Mucosa of descending colon (tissue), 3 donors: ENCODE measurements around the gene TENM4. TPM values are rescaled to one million over a fixed set of nuclear protein-coding genes. Genes with fewer than 3 reads are reported as not detected.

Experiments
- ATAC-seq: fragments of 200-7000 bp; cut with Tn5 transposase; one replicate; pipeline ENCODE4 v1.9.1; 2020; ENCODE audit warnings: mild to moderate bottlenecking, moderate library complexity
- DNase-seq, 3 donors: peaks; one replicate each; pipeline ENCODE4 v3.0.0-alpha.2; 2020
- H3K36me3 ChIP-seq: fragments of 200-600 bp; one replicate; pipeline ENCODE4 v1.8.0; 2021; ENCODE audit warnings: low read depth, mild to moderate bottlenecking
- H3K4me1 ChIP-seq: fragments of 200-600 bp; one replicate; pipeline ENCODE4 v1.8.0; 2021; ENCODE audit warnings: low read depth, mild to moderate bottlenecking
- H3K4me3 ChIP-seq: fragments of 200-600 bp; one replicate; pipeline ENCODE4 v1.8.0; 2021; ENCODE audit warnings: mild to moderate bottlenecking
- H3K9me3 ChIP-seq: fragments of 200-600 bp; one replicate; pipeline ENCODE4 v1.8.0; 2021; ENCODE audit warnings: mild to moderate bottlenecking
- CTCF ChIP-seq: fragments of 200-600 bp; IDR thresholded peaks from one replicate; pipeline ENCODE4 v1.8.0; 2022; ENCODE audit warnings: antibody characterized with exemption, mild to moderate bottlenecking
- intact Hi-C, 2 donors: fragments of 100-400 bp; cut with DNase I in 1 of 2; cut with micrococcal nuclease in 1 of 2; formaldehyde crosslinking; loops; one replicate each; pipeline versions ENCODE4 v1.11.0 to v1.11.1; 2022; cut with DNase I, micrococcal nuclease
- total RNA-seq, 3 donors: library from RNA; stranded (reverse); fragmentation: NEBNext Ultra II Directional in 2 of 3; extraction: Animal tissue kit (Norgen Biotek cat#: 25700) in 2 of 3; gene quantifications; one replicate each; pipeline versions ENCODE4 v1.2.1 to v1.2.4, GENCODE V29; 2021 to 2023
- donor health status: DM: no; HTN: no; CAD: no; lungs with moderate emphysema.
- donor health status: DM: no; HTN: no; CAD: no.
- donor health status: DM: no; HTN: yes; CAD: no.

Gene TENM4
- total RNA-seq, 3 donors from 2014 or later, result 0.70 to 1.6 (median 1.2) TPM

GRCh38 chr11:78943841-78944240 lies 497.0 kb downstream of the TENM4 start:
- Histone ChIP-seq H3K36me3 (no peaks in the 10 kb centered on the region), H3K9me3 (no peaks in the 10 kb centered on the region), H3K4me1 (no peaks in the 10 kb centered on the region), H3K4me3 (no peak overlapping the region)
- DNase-seq (no peak), ATAC-seq (no peak)
- TF ChIP-seq CTCF, result no peak
- intact Hi-C loops, result no loop called here

DNA sequence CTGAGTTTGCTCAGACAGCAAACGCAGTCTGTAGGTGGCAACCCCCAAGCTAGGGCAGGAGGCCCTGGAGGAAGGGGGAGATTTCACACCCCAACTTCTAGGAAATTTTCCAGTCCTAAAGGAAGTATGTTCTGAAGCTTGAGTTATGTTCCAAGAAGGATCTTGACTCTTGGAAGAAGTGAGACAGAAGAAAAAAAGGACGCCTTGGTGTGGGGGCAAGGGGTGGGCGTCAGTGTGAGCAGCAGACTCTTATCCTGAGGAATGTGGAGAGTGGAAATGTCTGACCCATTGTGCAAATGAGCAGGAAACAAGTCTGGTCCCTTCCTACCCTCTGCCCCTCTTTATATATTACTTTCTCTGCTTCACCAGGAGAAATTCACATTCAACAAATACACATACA lies 497.7 kb downstream of the TENM4 start:
- no peak for TF ChIP-seq CTCF
- intact Hi-C loops, result no loop called here
- no peaks in the 10 kb centered on the region for H3K36me3 ChIP-seq

DNA sequence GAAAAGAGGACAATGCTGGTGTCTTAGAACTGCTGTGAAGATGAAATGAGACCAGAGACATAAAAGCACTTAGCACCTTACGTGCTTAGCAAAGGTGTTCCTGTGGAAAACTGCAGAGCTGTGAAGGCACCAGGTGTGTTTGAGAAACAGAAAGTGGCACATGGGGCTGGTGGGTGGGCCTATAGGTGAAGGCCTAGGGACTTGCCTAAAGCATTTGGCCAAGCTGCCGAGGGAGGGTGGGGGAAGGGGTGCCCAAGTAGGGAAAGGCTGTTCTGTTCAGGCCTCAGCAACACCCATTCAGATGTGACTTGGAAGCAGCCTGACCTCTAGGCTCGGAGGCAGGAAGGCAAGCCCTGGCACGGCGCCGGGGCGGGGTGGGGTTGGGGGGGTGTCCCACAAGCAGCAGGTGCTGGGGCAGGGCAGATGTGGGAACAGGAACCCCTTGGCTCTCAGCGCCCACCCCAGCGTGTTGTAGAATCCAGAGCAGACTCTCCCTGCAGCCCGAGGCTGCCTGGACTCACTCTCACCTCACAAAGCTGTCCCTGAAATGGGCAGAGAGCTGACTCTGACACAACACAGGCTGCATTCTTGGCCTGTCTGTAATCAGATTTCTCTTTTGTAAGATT lies 499.5 kb downstream of the TENM4 start:
- intact Hi-C loops, result no loop called here
- DNase-seq, result no peak
- H3K36me3 ChIP-seq, result no peaks in the 10 kb centered on the region
- no peaks in the 10 kb centered on the region for H3K9me3 ChIP-seq
- no peak overlapping the region for H3K4me3 ChIP-seq
- no peak for TF ChIP-seq CTCF
- no peak for ATAC-seq
- no peaks in the 10 kb centered on the region for H3K4me1 ChIP-seq

More for the DNA sequence above, 497.7 kb downstream of the TENM4 start:
- Histone ChIP-seq H3K4me1 (no peaks in the 10 kb centered on the region), H3K9me3 (no peaks in the 10 kb centered on the region), H3K4me3 (no peak overlapping the region)
- ATAC-seq (no peak), DNase-seq (no peak)

GRCh38 chr11:78940500-78941225 lies 500.2 kb downstream of the TENM4 start:
- intact Hi-C loops, result no loop called here
- no peak for TF ChIP-seq CTCF
- ATAC-seq (no peak), DNase-seq (no peak)
- Histone ChIP-seq H3K9me3 (no peaks in the 10 kb centered on the region), H3K4me3 (no peak overlapping the region), H3K4me1 (no peaks in the 10 kb centered on the region), H3K36me3 (no peaks in the 10 kb centered on the region)

- TF ChIP-seq CTCF, result no peak
- no peaks in the 10 kb centered on the region for H3K4me1 ChIP-seq
- intact Hi-C loops, result no loop called here
- H3K9me3 ChIP-seq, result no peaks in the 10 kb centered on the region
- DNase-seq, result no peak
- H3K4me3 ChIP-seq, result no peak overlapping the region
- no peak for ATAC-seq
- H3K36me3 ChIP-seq, result no peaks in the 10 kb centered on the region
These were observed 501.9 kb downstream of the TENM4 start for GRCh38 chr11:78938971-78939370.
